Measurements from ENCODE around the gene ARHGAP22. TPM values are rescaled to one million over a fixed set of nuclear protein-coding genes. Genes with fewer than 3 reads are reported as not detected.

ARHGAP22 gene
- polyA plus RNA-seq, 1 donor from 2014 or later: 0.15 TPM

GRCh38 chr10:48564466-48565160 lies 40.3 kb downstream of the ARHGAP22 start:
- H3K9ac ChIP-seq (ENCODE audit: low read length): no peak overlapping the region
- no peak overlapping the region for H3K4me3 ChIP-seq (ENCODE audit: low read length)
- no peaks in the 10 kb centered on the region for H4K20me1 ChIP-seq (ENCODE audit: insufficient read depth)
- no peaks in the 10 kb centered on the region for H3F3A ChIP-seq (ENCODE audit: insufficient read depth, low read length, poor library complexity, severe bottlenecking)
- H3K27me3 ChIP-seq (ENCODE audit: insufficient read depth, low read depth, low read length): no peaks in the 10 kb centered on the region
- H3K9me2 ChIP-seq (ENCODE audit: insufficient read depth, low read length): no peaks in the 10 kb centered on the region
- H3K79me2 ChIP-seq (replicated peaks; ENCODE audit: insufficient read depth, low read length): no peaks in the 10 kb centered on the region
- H3K27ac ChIP-seq (ENCODE audit: low read length): no peak overlapping the region
- H3K4me2 ChIP-seq (ENCODE audit: low read length): no peak overlapping the region
- no peak overlapping the region for H2AFZ ChIP-seq (ENCODE audit: low read depth, low read length)
- no peaks in the 10 kb centered on the region for H3K36me3 ChIP-seq (ENCODE audit: insufficient read depth, low read length)
- TF ChIP-seq REST (IDR thresholded peaks at IDR 0.05; ENCODE audit: borderline replicate concordance) (no peak), SMC3 (conservative IDR thresholded peaks at IDR 0.05; ENCODE audit: poor library complexity) (no peak), MXI1 (conservative IDR thresholded peaks at IDR 0.05; ENCODE audit: poor library complexity, severe bottlenecking) (no peak), POLR2AphosphoS5 (IDR thresholded peaks at IDR 0.05) (no peak), CTCF (IDR thresholded peaks at IDR 0.05; ENCODE audit: poor library complexity, severe bottlenecking) (no peak), EZH2 (IDR thresholded peaks at IDR 0.05; ENCODE audit: borderline replicate concordance, insufficient read depth, low read length, poor library complexity, severe bottlenecking) (no peak), RAD21 (conservative IDR thresholded peaks at IDR 0.05) (no peak), EP300 (conservative IDR thresholded peaks at IDR 0.05; ENCODE audit: poor library complexity, severe bottlenecking) (no peak), TAF1 (IDR thresholded peaks at IDR 0.05; ENCODE audit: low read depth) (no peak)
- no peaks in the 10 kb centered on the region for H3K9me3 ChIP-seq (ENCODE audit: low read length)

GRCh38 chr10:48557511-48558123 lies 47.3 kb downstream of the ARHGAP22 start:
- H3K4me3 ChIP-seq (ENCODE audit: low read length): no peak overlapping the region
- no peak for TF ChIP-seq TAF1 (IDR thresholded peaks at IDR 0.05; ENCODE audit: low read depth)
- no peak for TF ChIP-seq REST (IDR thresholded peaks at IDR 0.05; ENCODE audit: borderline replicate concordance)
- TF ChIP-seq EZH2 (IDR thresholded peaks at IDR 0.05; ENCODE audit: borderline replicate concordance, insufficient read depth, low read length, poor library complexity, severe bottlenecking): no peak
- TF ChIP-seq MXI1 (conservative IDR thresholded peaks at IDR 0.05; ENCODE audit: poor library complexity, severe bottlenecking): no peak
- TF ChIP-seq CTCF (IDR thresholded peaks at IDR 0.05; ENCODE audit: poor library complexity, severe bottlenecking): no peak
- TF ChIP-seq EP300 (conservative IDR thresholded peaks at IDR 0.05; ENCODE audit: poor library complexity, severe bottlenecking): no peak
- TF ChIP-seq POLR2AphosphoS5 (IDR thresholded peaks at IDR 0.05): no peak
- no peak for TF ChIP-seq RAD21 (conservative IDR thresholded peaks at IDR 0.05)
- no peak for TF ChIP-seq SMC3 (conservative IDR thresholded peaks at IDR 0.05; ENCODE audit: poor library complexity)
- H3K27ac ChIP-seq (ENCODE audit: low read length): no peak overlapping the region
- no peaks in the 10 kb centered on the region for H3K9me2 ChIP-seq (ENCODE audit: insufficient read depth, low read length)
- H3F3A ChIP-seq (ENCODE audit: insufficient read depth, low read length, poor library complexity, severe bottlenecking): no peaks in the 10 kb centered on the region
- no peak overlapping the region for H2AFZ ChIP-seq (ENCODE audit: low read depth, low read length)
- no peaks in the 10 kb centered on the region for H3K36me3 ChIP-seq (ENCODE audit: insufficient read depth, low read length)
- H3K9ac ChIP-seq (ENCODE audit: low read length): no peak overlapping the region
- no peaks in the 10 kb centered on the region for H3K79me2 ChIP-seq (replicated peaks; ENCODE audit: insufficient read depth, low read length)
- H3K27me3 ChIP-seq (ENCODE audit: insufficient read depth, low read depth, low read length): no peaks in the 10 kb centered on the region
- no peak overlapping the region for H3K4me2 ChIP-seq (ENCODE audit: low read length)
- no peaks in the 10 kb centered on the region for H4K20me1 ChIP-seq (ENCODE audit: insufficient read depth)
- H3K9me3 ChIP-seq (ENCODE audit: low read length): no peaks in the 10 kb centered on the region

All from neural cell (in vitro differentiated cells).